ENCODE data around the gene WNK3.

Gene WNK3

GRCh38 chrX:54171527-54172250, 186.2 kb downstream of the WNK3 start:
- DNase-seq, result no peak

GRCh38 chrX:54171091-54171490, 186.8 kb downstream of the WNK3 start:
- DNase-seq, result no peak

GRCh38 chrX:54166915-54167314, 190.9 kb downstream of the WNK3 start:
- no peak for DNase-seq

DNA sequence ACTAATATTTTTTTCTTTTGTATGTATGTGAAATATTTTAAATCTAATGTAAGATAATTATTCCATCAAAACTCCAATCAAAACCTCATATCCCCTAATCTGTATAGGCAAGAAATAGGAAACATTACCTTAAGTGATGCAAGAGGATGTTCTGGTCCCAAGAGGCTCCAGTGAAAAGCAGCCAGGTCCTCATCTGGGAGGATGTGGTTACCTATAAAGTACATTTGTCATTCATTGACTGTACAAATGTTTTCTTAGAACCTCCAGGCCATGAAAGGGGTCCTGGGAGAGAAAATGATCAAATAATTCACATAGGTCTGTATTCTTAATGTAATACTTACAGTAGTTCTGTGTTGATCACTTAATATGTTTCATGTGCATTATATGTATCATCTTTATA, 200.3 kb downstream of the WNK3 start:
- DNase-seq, result no peak
